HG03460 (cell line): ENCODE data around the gene RPS27.
"Not testable (repeated sequence)": the region's sequence is repeated elsewhere in the genome, so short reads cannot be mapped to it uniquely, and the experiment has no call there.

ENCODE experiments used
- ATAC-seq: cut with Tn5 transposase; IDR thresholded peaks from one replicate; pipeline ENCODE4 v1.9.1; 2021; ENCODE audit not compliant: unreplicated experiment

RPS27 gene

DNA sequence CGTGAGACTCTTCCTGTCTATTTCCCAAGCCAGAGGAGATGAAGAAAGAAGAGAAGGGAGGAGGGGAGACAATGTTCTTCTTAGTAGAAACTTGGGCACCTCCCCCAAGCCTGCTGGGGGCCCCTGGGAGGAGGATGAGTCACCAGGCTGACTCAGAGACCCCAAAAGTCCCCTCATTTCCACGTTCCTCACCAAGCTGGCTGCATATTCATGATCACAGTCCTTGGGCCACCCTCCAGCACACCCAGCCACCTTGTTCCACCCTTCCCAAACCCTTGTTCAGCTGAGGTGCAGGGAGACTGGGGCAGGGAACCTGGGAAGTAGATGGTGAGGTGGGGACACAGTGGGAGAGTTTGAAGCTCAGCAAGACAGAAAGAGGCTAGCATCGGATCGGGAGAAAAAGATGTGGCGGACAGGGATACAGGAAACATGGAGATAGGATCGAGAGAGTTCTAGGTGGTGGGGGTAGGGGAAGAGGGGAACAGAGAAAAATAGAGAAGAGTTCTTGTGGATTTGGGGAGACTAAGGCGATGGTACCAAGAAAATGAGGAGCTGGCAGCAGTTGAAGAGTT, 5.1 kb upstream of the RPS27 start:
- ATAC-seq, result no peak

DNA sequence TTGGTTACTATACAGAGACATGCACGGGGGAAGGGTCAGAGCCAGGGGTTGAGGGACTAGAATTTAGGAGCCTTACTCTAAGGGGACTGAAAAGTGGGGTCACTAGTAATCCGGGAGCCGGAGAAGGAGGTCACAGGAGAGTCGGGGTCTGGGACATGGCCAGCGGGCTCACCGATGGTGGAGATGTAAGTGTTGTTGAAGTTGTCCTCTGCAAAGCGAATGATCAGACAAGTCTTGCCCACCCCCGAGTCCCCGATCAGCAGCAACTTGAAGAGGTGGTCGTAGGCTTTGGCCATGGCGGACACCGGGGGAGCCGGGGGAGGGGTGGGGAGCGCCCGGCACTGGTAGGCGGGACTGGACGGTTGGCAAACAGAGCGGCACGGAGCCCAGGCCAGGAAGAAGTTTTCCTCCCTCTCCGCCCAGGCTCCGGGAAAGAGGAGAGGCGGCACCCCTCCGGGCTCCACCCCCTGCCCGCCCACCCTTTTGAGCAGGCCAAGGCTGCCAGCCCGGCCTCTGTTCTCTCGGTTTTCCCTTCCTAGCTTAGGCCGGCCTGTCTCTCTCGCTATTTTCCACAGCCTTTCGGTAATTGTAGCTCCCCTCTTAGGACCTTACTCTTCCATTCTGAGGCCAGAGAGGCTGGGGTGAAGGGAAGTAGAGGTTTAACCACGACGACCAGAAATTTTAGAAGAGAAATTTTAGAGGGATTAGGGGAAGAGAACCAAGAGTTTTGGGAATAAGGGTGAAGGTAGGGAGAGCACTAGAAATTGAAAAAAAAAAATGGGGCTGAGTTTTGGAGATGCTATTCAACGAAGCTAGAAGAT, 4.4 kb upstream of the RPS27 start, which contains the start of gene RAB13:
RAB13 (minus strand) TSS at position 399 of the 821 bp plus-strand sequence; CDS start at position 296, 103 bp downstream.
- ATAC-seq, result no peak

- no peak for ATAC-seq
Observed at GRCh38 chr1:153987621-153988020, 2.9 kb upstream of the RPS27 start.

DNA sequence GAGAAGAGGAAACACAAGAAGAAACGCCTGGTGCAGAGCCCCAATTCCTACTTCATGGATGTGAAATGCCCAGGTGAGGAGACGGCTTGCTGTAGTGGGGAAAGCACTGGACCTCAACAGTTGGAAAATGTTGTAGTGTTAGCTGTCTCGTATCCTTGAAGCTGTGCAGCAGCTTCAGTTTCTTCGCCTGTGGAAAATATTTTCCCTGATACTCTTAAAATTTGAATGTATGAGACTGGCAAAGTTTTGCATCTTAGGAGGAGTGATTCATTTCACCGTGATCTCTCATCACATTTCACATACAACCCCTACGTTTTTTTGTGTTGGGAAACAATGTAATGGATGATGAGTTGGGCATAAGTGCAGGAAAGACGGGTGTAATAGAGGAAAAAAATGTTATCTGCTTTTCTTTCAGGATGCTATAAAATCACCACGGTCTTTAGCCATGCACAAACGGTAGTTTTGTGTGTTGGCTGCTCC, 629 bp downstream of the RPS27 start:
- no peak for ATAC-seq

DNA sequence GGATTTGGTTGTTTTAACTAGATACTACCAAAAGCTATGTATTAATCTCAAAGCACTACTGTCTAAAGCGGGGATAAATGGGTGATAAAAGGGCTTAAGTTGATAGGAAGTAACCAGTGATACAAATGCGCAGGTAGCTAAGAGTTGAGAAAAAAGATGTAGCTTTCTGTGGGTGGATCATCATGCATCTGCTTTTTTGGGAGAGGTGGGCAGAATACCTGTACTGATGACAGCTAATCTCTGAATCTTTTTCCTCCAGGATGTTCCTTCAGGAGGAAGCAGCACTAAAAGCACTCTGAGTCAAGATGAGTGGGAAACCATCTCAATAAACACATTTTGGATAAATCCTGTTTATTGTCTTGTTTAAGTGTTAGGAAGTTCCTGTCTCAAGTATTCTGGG, 1.2 kb downstream of the RPS27 start:
- no peak for ATAC-seq

DNA sequence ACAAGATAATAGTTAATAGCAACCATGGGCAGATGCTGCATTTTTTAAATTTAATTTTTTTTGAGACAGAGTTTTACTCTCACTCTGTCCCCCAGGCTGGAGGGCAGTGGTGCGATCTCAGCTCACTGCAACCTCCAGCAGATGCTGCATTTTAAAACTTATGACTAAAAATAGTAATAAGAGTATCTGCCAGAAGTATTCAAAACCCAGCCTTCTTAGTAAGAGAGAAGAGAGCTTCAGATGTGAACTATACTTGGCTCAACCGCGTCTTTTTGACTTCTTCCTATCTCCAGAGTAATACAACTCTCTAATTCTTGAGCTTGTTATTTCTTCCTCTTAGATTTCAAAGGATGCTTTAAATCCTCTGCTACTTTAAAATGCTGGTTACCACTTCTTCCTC, 4.6 kb downstream of the RPS27 start:
- ATAC-seq, result no peak

DNA sequence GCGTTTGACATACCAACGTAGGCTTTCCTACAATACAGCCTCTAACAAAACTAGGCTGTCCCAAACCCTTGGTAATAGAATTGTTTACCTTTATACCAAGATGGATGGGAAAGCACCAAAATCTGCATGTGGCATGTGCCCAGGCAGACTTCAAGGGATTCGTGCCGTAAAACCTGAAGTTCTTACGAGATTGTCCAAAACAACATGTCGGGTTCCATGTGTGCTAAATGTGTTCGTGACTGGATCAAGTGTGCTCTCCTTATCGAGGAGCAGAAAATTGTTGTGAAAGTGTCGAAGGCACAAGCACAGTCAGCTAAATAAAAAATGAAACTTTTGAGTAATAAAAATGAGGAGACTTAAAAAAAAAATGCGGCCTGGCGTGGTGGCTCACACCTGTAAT, 5.1 kb downstream of the RPS27 start:
- ATAC-seq, result no peak

- not testable (repeated sequence) for ATAC-seq
Observed at GRCh38 chr1:153996882-153997281, 6.3 kb downstream of the RPS27 start.

- ATAC-seq, result no peak
Observed at GRCh38 chr1:154000420-154000819, 9.9 kb downstream of the RPS27 start.

GRCh38 chr1:154006136-154006535, 15.6 kb downstream of the RPS27 start:
- ATAC-seq, result no peak

- ATAC-seq, result no peak
Observed at GRCh38 chr1:154012129-154012528, 21.6 kb downstream of the RPS27 start.

DNA sequence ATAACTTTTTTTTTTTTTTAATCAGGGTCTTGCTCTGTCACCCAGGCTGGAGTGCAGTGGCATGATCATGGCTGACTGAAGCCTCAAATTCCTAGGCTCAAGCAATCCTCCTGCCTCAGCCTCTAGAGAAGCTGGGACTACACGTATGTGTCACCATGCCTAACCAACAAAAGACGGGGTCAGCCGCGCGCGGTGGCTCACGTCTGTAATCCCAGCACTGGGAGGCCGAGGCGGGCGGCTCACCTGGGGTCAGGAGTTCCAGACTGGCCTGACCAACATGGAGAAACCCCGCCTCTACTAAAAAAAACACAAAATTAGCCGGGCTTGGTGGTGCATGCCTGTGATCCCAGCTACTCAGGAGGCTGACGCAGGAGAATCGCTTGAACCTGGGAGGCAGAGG, 22.0 kb downstream of the RPS27 start:
- ATAC-seq, result not testable (repeated sequence)

DNA sequence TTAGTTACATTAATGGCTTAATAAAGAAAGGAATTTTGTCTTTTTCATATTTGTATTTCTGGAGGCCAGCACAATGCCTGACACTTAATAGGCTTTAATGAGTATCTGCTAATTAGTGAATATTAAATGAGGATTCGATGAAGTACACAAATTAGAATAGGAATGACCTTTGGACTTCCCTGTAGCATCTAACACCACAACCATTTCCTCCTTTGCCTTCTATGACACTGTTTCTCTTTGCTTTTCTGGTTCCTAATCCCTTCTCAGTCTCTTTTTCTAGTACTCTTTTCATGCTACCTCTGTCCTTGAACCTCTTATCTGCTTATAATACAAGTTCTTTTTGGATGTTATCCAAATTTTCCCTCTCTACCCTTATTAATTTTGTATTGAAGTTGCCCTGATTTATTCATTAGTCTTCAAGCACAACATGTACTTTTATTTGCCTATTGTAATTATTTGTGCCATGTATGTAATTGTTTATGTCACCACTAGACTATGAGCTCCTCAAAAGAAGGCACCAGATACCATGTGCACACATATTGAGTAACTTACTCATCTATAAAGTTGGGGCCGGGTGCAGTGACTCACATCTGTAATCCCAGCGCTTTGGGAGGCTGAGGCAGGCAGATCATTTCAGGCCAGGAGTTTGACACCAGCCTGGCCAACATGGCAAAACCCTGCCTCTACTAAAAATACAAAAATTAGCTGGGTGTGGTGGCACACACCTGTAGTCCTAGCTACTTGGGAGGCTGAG, 23.8 kb downstream of the RPS27 start:
- no peak for ATAC-seq

- ATAC-seq, result no peak
Observed at GRCh38 chr1:154019269-154019668, 28.7 kb downstream of the RPS27 start.

DNA sequence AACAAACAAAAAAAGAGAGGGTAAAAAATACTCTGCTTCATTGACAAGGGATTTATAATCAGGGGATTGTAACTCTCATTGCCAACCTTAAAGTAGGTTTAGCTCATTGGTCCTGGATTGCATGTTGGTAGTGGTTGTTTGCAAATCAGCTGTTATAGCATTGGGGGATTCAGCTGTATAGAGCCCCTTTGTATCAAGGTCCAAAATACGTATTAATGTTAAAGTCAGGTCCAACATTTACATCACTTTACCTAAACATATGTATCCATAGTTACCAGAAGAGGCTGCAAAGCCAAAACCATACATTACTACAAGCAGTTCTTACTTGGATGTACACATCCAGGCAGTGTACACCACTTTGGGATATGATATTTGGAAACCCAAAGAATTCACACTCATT, 29.4 kb downstream of the RPS27 start:
- no peak for ATAC-seq

- ATAC-seq, result not testable (repeated sequence)
Observed at GRCh38 chr1:154033697-154034096, 43.1 kb downstream of the RPS27 start.
